ENCODE data around the gene AQP4.

The AQP4 gene

DNA sequence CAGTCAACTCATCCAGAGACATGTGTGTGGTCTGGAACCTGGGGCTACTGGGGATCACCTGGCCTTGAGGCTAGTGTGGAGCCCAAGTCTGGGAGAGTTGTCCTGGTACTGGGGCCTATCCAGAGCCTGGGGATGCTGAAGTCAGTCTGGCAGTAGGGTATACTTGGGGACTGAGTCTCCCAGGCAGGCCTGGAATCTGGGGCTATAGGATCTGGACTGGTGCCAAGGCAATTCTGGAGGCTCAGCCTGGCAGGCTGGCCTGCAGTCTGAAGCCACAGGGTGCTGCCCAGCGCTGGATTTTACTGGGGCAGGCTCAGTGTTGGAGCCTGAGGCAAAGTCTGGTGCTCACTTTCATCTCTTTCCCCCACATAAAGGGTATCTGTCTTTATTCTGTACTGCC lies 46.5 kb downstream of the AQP4 start:
- no peak for TF ChIP-seq TAF1 (IDR thresholded peaks at IDR 0.05; ENCODE audit: low read depth, low read length)
- no peak for TF ChIP-seq POLR2A (IDR thresholded peaks at IDR 0.05; ENCODE audit: low read depth, low read length)
- no peak for TF ChIP-seq SPI1 (IDR thresholded peaks at IDR 0.05; ENCODE audit: low read depth, low read length)
- TF ChIP-seq POU2F2 (IDR thresholded peaks at IDR 0.05; ENCODE audit: low read depth, low read length) = no peak
- TF ChIP-seq POLR2AphosphoS5 (IDR thresholded peaks at IDR 0.05; ENCODE audit: low read depth, low read length) = no peak
- no peak for TF ChIP-seq PAX5 (IDR thresholded peaks at IDR 0.05; ENCODE audit: insufficient read depth, low read length, severe bottlenecking)
- FAIRE-seq (no peak), DNase-seq (ENCODE audit: insufficient read length, low spot score) (no peak)

DNA sequence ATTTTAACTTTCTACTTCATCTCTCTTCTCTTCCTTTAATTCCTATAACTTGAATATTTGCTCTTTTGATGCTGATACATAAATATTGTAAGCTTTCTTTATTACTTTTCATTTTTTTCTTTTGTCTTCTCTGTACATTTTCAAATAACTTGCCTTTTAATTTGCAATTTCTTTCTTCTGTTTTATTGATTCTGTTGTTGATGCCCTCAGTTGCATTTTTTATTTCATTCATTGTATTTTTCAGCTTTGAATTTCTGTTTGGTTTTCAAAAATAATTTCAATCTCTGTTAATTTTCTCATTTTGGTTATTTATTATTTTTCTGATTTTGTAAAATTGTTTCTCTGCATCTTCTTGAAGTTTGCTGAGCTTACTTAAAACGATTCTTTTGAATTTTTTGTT lies 47.0 kb downstream of the AQP4 start:
- DNase-seq (ENCODE audit: insufficient read length, low spot score) = no peak
- TF ChIP-seq TAF1 (IDR thresholded peaks at IDR 0.05; ENCODE audit: low read depth, low read length) = no peak
- TF ChIP-seq POLR2A (IDR thresholded peaks at IDR 0.05; ENCODE audit: low read depth, low read length) = no peak
- no peak for FAIRE-seq

DNA sequence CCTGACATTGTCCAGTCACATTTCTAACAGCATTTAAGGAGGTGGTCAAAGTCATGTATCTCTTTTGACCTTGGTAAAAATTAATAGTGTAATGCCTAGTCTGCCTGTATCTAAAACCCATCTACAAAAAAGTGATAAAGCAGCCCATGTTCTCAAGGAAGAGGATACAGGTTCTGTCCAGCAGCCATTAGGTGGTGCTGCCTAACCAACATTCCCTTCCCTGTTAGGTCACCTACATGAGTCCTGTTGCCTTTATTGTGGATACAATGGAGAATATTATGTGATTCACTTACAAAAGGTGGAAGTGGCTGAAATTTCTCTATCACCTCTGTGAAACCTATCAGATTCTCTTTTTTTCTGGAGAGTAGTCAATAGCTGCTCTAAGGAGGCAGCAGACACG lies 52.5 kb downstream of the AQP4 start:
- FAIRE-seq (peak; percentile 56), DNase-seq (ENCODE audit: insufficient read length, low spot score) (no peak)
- TF ChIP-seq TAF1 (IDR thresholded peaks at IDR 0.05; ENCODE audit: low read depth, low read length) (no peak), POLR2AphosphoS5 (IDR thresholded peaks at IDR 0.05; ENCODE audit: low read depth, low read length) (no peak), PAX5 (IDR thresholded peaks at IDR 0.05; ENCODE audit: insufficient read depth, low read length, severe bottlenecking) (no peak), POLR2A (IDR thresholded peaks at IDR 0.05; ENCODE audit: low read depth, low read length) (no peak), SPI1 (IDR thresholded peaks at IDR 0.05; ENCODE audit: low read depth, low read length) (no peak), POU2F2 (IDR thresholded peaks at IDR 0.05; ENCODE audit: low read depth, low read length) (no peak)

DNA sequence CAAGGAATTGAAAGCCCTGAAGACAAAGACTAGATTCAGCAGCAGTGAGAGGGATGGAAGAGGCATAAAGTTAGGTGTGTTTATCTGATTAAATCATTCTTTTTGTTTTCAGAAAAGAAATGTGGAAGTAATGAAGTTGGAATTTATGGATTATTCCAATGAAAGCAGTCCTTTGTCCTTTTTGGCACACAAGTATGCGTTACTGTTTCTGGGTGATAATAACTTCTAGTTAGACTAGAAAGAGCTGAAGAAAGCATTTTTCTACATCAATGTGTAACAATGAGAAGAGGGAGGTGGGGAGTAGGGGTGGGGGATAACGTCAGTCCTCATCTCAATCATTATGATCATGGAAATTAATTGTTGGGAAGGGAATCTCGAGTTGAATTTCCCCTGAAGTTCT lies 53.0 kb downstream of the AQP4 start:
- TF ChIP-seq PAX5 (IDR thresholded peaks at IDR 0.05; ENCODE audit: insufficient read depth, low read length, severe bottlenecking) = no peak
- no peak for TF ChIP-seq SPI1 (IDR thresholded peaks at IDR 0.05; ENCODE audit: low read depth, low read length)
- no peak for TF ChIP-seq TAF1 (IDR thresholded peaks at IDR 0.05; ENCODE audit: low read depth, low read length)
- no peak for TF ChIP-seq POLR2A (IDR thresholded peaks at IDR 0.05; ENCODE audit: low read depth, low read length)
- no peak for TF ChIP-seq POLR2AphosphoS5 (IDR thresholded peaks at IDR 0.05; ENCODE audit: low read depth, low read length)
- TF ChIP-seq POU2F2 (IDR thresholded peaks at IDR 0.05; ENCODE audit: low read depth, low read length) = no peak
- no peak for FAIRE-seq

DNA sequence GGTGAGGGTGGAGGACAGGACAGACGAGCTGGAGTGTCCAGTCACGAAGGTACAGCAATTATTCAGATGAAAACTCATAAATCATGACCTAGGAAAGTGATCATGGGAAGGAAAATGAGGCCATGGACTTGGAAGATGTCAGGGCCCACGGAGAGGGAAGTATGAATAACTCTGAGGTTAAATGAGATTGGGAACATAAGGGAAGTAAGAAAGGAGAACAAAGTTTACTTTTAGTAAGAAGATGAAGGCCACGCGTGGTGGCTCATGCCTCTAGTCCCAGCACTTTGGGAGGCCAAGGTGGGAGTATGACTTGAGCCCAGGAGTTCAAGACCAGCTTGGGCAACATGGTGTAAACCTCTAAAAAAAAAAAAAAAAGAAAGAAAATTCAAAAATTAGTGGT lies 56.2 kb downstream of the AQP4 start:
- no peak for DNase-seq (ENCODE audit: insufficient read length, low spot score)
- TF ChIP-seq PAX5 (IDR thresholded peaks at IDR 0.05; ENCODE audit: insufficient read depth, low read length, severe bottlenecking) (no peak), POLR2A (IDR thresholded peaks at IDR 0.05; ENCODE audit: low read depth, low read length) (no peak), SPI1 (IDR thresholded peaks at IDR 0.05; ENCODE audit: low read depth, low read length) (no peak), TAF1 (IDR thresholded peaks at IDR 0.05; ENCODE audit: low read depth, low read length) (no peak), POLR2AphosphoS5 (IDR thresholded peaks at IDR 0.05; ENCODE audit: low read depth, low read length) (no peak), POU2F2 (IDR thresholded peaks at IDR 0.05; ENCODE audit: low read depth, low read length) (no peak)
- FAIRE-seq = no peak

More for the DNA sequence above, 53.0 kb downstream of the AQP4 start:
- no peak for DNase-seq (ENCODE audit: insufficient read length, low spot score)

DNA sequence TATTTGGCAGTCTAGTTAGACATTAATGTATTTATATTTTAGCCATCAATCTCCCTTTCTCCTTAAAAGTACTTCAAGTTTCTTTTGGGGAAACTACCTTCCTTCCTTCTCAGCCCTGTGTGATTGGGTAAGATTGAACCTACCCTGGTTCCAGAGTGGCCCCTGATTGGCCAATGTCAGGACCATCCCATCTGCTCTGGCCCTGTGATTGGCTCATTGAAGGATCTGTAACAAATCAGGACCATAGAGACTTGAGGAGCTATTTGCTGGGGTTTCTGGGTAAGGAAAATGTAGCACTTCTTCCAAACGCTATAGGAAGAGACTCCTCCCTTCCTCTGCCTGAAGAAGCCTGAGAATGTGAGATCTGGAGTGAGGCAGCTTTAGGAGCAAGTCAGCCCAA lies 59.3 kb downstream of the AQP4 start:
- no peak for FAIRE-seq
- TF ChIP-seq POLR2AphosphoS5 (IDR thresholded peaks at IDR 0.05; ENCODE audit: low read depth, low read length) (no peak), POU2F2 (IDR thresholded peaks at IDR 0.05; ENCODE audit: low read depth, low read length) (no peak), TAF1 (IDR thresholded peaks at IDR 0.05; ENCODE audit: low read depth, low read length) (no peak)
- DNase-seq (ENCODE audit: insufficient read length, low spot score) = no peak

DNA sequence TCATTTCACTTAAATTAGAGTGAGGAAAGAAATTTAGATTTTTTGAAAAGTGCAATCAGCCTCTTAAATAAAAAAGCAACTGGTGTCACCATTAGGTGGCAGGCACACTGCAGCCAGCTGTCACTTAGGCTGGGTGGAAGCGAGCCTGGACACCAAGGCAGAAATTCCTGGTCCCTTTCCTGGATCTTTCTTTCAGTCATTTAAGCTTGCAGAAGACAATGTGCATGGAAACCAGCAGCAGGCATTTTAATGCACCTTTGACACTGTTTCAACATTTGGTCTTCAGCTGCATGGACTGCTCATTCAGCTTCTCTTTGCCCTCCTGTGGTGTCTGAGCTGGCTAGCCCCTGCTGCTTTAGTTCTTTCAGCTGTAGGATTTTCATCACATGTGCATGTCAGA lies 61.0 kb downstream of the AQP4 start:
- FAIRE-seq = peak; percentile 47
- TF ChIP-seq TAF1 (IDR thresholded peaks at IDR 0.05; ENCODE audit: low read depth, low read length) (no peak), POU2F2 (IDR thresholded peaks at IDR 0.05; ENCODE audit: low read depth, low read length) (no peak), POLR2A (IDR thresholded peaks at IDR 0.05; ENCODE audit: low read depth, low read length) (no peak), PAX5 (IDR thresholded peaks at IDR 0.05; ENCODE audit: insufficient read depth, low read length, severe bottlenecking) (no peak), POLR2AphosphoS5 (IDR thresholded peaks at IDR 0.05; ENCODE audit: low read depth, low read length) (no peak)
- DNase-seq (ENCODE audit: insufficient read length, low spot score) = no peak

DNA sequence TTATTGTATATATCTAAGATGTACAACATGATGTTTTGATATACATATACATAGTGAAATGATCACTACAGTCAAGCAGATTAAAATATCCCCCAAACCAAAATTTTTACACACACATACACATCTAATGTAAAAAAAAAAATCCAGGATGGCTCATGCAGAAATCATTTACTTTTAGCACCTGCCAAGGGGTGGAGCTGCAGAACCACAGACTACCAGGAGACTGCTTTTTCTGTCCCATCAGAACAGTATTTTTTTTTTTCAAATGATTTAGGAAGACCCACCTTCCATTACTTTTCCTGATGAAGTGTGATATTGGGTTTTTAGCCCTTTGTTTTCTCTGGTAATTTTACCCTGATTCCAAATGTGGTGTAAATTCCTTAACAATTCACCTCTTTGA lies 61.9 kb downstream of the AQP4 start:
- no peak for DNase-seq (ENCODE audit: insufficient read length, low spot score)
- no peak for FAIRE-seq
- TF ChIP-seq SPI1 (IDR thresholded peaks at IDR 0.05; ENCODE audit: low read depth, low read length) (no peak), POLR2AphosphoS5 (IDR thresholded peaks at IDR 0.05; ENCODE audit: low read depth, low read length) (no peak), PAX5 (IDR thresholded peaks at IDR 0.05; ENCODE audit: insufficient read depth, low read length, severe bottlenecking) (no peak), POLR2A (IDR thresholded peaks at IDR 0.05; ENCODE audit: low read depth, low read length) (no peak), TAF1 (IDR thresholded peaks at IDR 0.05; ENCODE audit: low read depth, low read length) (no peak), POU2F2 (IDR thresholded peaks at IDR 0.05; ENCODE audit: low read depth, low read length) (no peak)

DNA sequence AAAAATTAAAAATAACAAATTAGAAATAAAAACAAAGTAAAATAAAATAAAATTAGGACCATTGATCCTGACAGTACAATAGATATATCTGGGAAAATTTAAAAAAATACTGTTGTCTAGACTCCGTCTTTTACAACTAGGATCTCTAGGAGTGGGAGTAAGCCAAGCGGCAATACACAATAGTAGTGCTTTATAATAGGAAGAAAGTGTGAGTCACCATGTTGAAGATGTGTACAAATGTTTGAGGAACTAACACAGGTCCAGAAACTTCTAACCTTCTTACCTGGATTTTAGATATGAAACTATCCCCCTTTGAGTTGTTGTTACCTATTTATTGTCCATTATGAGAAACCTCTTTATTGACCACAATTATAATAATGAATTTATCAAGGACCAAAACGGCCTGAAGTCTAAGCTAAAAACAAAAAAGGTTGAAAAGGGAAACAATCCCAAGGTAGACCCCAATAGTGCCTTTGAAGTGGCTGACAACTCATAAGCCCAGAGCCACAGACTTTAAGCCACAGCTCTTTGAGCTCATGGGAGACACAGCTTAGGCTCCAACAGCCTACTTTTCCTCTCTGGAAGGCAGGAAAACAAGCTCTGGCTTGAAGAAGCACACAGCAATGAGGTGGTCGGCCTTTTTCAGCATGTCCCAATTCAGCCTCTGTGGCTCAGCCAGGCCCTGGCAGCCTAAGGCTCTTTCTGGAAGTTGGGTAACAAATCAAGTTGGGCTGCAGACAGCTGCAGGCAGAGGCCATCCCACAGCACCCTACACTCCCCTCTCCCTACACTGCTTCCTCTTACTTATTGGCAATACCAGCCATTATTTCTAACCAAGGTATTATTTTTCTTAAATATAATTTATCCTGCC lies 62.9 kb downstream of the AQP4 start:
- no peak for DNase-seq (ENCODE audit: insufficient read length, low spot score)
- no peak for TF ChIP-seq POU2F2 (IDR thresholded peaks at IDR 0.05; ENCODE audit: low read depth, low read length)
- TF ChIP-seq TAF1 (IDR thresholded peaks at IDR 0.05; ENCODE audit: low read depth, low read length) = no peak
- no peak for TF ChIP-seq POLR2A (IDR thresholded peaks at IDR 0.05; ENCODE audit: low read depth, low read length)
- no peak for TF ChIP-seq POLR2AphosphoS5 (IDR thresholded peaks at IDR 0.05; ENCODE audit: low read depth, low read length)
- no peak for TF ChIP-seq SPI1 (IDR thresholded peaks at IDR 0.05; ENCODE audit: low read depth, low read length)
- TF ChIP-seq PAX5 (IDR thresholded peaks at IDR 0.05; ENCODE audit: insufficient read depth, low read length, severe bottlenecking) = no peak
- FAIRE-seq = no peak

Measured in GM12891 (cell line).